GM10266 (cell line): Measurements from ENCODE around the gene ACBD6.

Experiments used
- DNase-seq: peaks from one replicate; pipeline ENCODE4 v3.0.0; 2012; ENCODE audit errors: extremely low spot score
- CTCF ChIP-seq: IDR thresholded peaks from 2 replicates; pipeline ENCODE4 v1.5.1; 2012; ENCODE audit warnings: mild to moderate bottlenecking, low read depth; ENCODE audit not compliant: control insufficient read depth, insufficient read depth; ENCODE audit errors: missing control alignments

ACBD6 gene

GRCh38 chr1:180503280-180503862 lies 994 bp upstream of the ACBD6 start:
- DNase-seq, result peak; percentile 43
- no peak for TF ChIP-seq CTCF

- no peak for TF ChIP-seq CTCF
- peak; percentile 77 for DNase-seq
Observed at GRCh38 chr1:180501865-180502360, 464 bp downstream of the ACBD6 start.

GRCh38 chr1:180500689-180501088 lies 1.7 kb downstream of the ACBD6 start:
- TF ChIP-seq CTCF, result no peak

GRCh38 chr1:180498594-180498993 lies 3.8 kb downstream of the ACBD6 start:
- no peak for DNase-seq
- TF ChIP-seq CTCF, result no peak

More at GRCh38 chr1:180500689-180501088, 1.7 kb downstream of the ACBD6 start:
- no peak for DNase-seq

- DNase-seq, result no peak
- TF ChIP-seq CTCF, result no peak
Observed at GRCh38 chr1:180497826-180498225, 4.6 kb downstream of the ACBD6 start.

- no peak for TF ChIP-seq CTCF
Observed at GRCh38 chr1:180494370-180494769, 8.0 kb downstream of the ACBD6 start.

GRCh38 chr1:180489976-180490375 lies 12.4 kb downstream of the ACBD6 start:
- no peak for DNase-seq
- no peak for TF ChIP-seq CTCF

More at GRCh38 chr1:180494370-180494769, 8.0 kb downstream of the ACBD6 start:
- no peak for DNase-seq
